HEK293 (cell line): ENCODE measurements around the gene ARHGEF11.

Experiments
- ATF2 ChIP-seq: fragments of 450-650 bp; formaldehyde crosslinking; IDR thresholded peaks from 2 replicates; pipeline ENCODE4 v1.5.1; 2016; ENCODE audit warnings: missing biosample characterization, missing genetic modification characterization, low read depth
- CTCF ChIP-seq: fragments of 450-650 bp; formaldehyde crosslinking; IDR thresholded peaks from 2 replicates; pipeline ENCODE4 v1.5.1; 2016; ENCODE audit warnings: missing biosample characterization, missing genetic modification characterization
- KLF10 ChIP-seq: fragments of 450-650 bp; IDR thresholded peaks from 2 replicates; pipeline ENCODE4 v1.5.1; 2018; ENCODE audit warnings: missing biosample characterization, mild to moderate bottlenecking, missing genetic modification characterization
- ZNF10 ChIP-seq: fragments of 450-650 bp; formaldehyde crosslinking; IDR thresholded peaks from 2 replicates; pipeline ENCODE4 v1.5.1; 2017; ENCODE audit warnings: missing biosample characterization, missing genetic modification characterization
- ZNF132 ChIP-seq: fragments of 450-650 bp; formaldehyde crosslinking; IDR thresholded peaks from 2 replicates; pipeline ENCODE4 v1.5.1; 2017; ENCODE audit warnings: missing biosample characterization, missing genetic modification characterization, borderline replicate concordance
- ZNF146 ChIP-seq: fragments of 450-650 bp; formaldehyde crosslinking; IDR thresholded peaks from 2 replicates; pipeline ENCODE4 v1.5.1; 2016; ENCODE audit warnings: missing biosample characterization, missing genetic modification characterization
- ZNF473 ChIP-seq: fragments of 450-650 bp; formaldehyde crosslinking; IDR thresholded peaks from 2 replicates; pipeline ENCODE4 v1.5.1; 2017; ENCODE audit warnings: missing biosample characterization, missing genetic modification characterization
- ZNF561 ChIP-seq: fragments of 450-650 bp; IDR thresholded peaks from 2 replicates; pipeline ENCODE4 v1.5.1; 2018; ENCODE audit warnings: missing biosample characterization, missing genetic modification characterization, borderline replicate concordance
- ZNF596 ChIP-seq: fragments of 450-650 bp; IDR thresholded peaks from 2 replicates; pipeline ENCODE4 v1.5.0; 2018; ENCODE audit warnings: missing biosample characterization, mild to moderate bottlenecking, missing genetic modification characterization, moderate library complexity
- ZNF654 ChIP-seq: fragments of 450-650 bp; formaldehyde crosslinking; IDR thresholded peaks from 2 replicates; pipeline ENCODE4 v1.5.1; 2016; ENCODE audit warnings: low read depth, missing biosample characterization, missing genetic modification characterization
- ZNF830 ChIP-seq: fragments of 450-650 bp; IDR thresholded peaks from 2 replicates; pipeline ENCODE4 v1.5.0; 2018; ENCODE audit warnings: missing biosample characterization, missing genetic modification characterization, low read depth, mild to moderate bottlenecking, moderate library complexity
- TF ChIP-seq, protein P1 (sequence below): fragments of 450-650 bp; formaldehyde crosslinking; IDR thresholded peaks from 2 replicates; pipeline ENCODE4 v1.5.1; 2017; ENCODE audit warnings: missing biosample characterization, missing genetic modification characterization

DNA sequence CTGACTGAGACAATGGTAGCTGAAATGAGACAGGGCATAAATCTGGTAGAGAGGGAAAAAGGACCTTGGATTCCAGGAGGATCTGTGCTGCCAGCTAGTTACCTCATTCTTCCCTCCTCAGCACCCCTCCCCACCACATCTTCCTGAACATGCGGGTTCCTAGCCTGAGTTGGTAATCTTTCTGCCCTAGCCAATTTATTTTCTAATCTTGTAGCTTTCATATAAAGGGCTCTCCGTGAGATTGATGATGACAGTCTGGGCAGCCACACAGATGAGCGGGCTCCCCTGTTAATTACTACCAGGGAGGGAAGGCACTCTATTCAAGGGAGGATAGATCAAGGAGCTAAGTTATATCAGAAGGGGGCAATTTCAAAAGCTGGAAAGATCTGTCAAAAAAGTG lies 20.2 kb downstream of the ARHGEF11 start:
- TF ChIP-seq ZNF561 (tag by site-specific recombination) (no peak), ZNF830 (tag by site-specific recombination) (no peak), ZNF596 (tag by site-specific recombination) (no peak), ZNF473 (tag by site-specific recombination) (no peak), ATF2 (tag by site-specific recombination) (no peak), ZNF654 (no peak), CTCF (no peak), ZNF10 (no peak), KLF10 (tag by site-specific recombination) (no peak), ZNF132 (tag by site-specific recombination) (no peak), ZNF146 (tag by site-specific recombination) (no peak)
- TF ChIP-seq, protein P1, sequence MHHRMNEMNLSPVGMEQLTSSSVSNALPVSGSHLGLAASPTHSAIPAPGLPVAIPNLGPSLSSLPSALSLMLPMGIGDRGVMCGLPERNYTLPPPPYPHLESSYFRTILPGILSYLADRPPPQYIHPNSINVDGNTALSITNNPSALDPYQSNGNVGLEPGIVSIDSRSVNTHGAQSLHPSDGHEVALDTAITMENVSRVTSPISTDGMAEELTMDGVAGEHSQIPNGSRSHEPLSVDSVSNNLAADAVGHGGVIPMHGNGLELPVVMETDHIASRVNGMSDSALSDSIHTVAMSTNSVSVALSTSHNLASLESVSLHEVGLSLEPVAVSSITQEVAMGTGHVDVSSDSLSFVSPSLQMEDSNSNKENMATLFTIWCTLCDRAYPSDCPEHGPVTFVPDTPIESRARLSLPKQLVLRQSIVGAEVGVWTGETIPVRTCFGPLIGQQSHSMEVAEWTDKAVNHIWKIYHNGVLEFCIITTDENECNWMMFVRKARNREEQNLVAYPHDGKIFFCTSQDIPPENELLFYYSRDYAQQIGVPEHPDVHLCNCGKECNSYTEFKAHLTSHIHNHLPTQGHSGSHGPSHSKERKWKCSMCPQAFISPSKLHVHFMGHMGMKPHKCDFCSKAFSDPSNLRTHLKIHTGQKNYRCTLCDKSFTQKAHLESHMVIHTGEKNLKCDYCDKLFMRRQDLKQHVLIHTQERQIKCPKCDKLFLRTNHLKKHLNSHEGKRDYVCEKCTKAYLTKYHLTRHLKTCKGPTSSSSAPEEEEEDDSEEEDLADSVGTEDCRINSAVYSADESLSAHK (tag by site-specific recombination) = no peak
